Measurements from ENCODE around the gene ZNF212.
"Not testable (repeated sequence)": the region's sequence is repeated elsewhere in the genome, so short reads cannot be mapped to it uniquely, and the experiment has no call there.

Gene ZNF212

GRCh38 chr7:149245744-149246143, 6.3 kb downstream of the ZNF212 start:
- no peaks in the 10 kb centered on the region for H3K9me2 ChIP-seq (replicated peaks; ENCODE audit: low read depth, low read length)
- H3K9me3 ChIP-seq (ENCODE audit: insufficient read depth, low read depth, low read length), result 0 out of 2 replicates have a peak, but pooled peaks cover 4% of the 10 kb centered on the region
- H3K79me2 ChIP-seq (ENCODE audit: insufficient read depth, low read length), result peaks cover 49% of the 10 kb centered on the region
- H3K4me1 ChIP-seq (ENCODE audit: insufficient read depth, low read length, poor library complexity, severe bottlenecking), result peaks cover 21% of the 10 kb centered on the region
- no peaks in the 10 kb centered on the region for H3F3A ChIP-seq (ENCODE audit: low read depth)
- H3K4me2 ChIP-seq (ENCODE audit: low read depth, low read length, poor library complexity, severe bottlenecking), result peak overlapping the region; percentile 40
- H3K4me3 ChIP-seq (ENCODE audit: low read length, poor library complexity, severe bottlenecking), result no peak overlapping the region
- H3K9ac ChIP-seq (ENCODE audit: low read depth, low read length, poor library complexity, severe bottlenecking), result no peak overlapping the region
- H4K20me1 ChIP-seq (ENCODE audit: insufficient read depth, low read length, poor library complexity, severe bottlenecking), result no peaks in the 10 kb centered on the region
- H2AFZ ChIP-seq (ENCODE audit: low read length), result no peak overlapping the region
- peaks cover 6% of the 10 kb centered on the region for H3K36me3 ChIP-seq (ENCODE audit: insufficient read depth, low read length)
- no peaks in the 10 kb centered on the region for H3K27me3 ChIP-seq (ENCODE audit: insufficient read depth, low read length, poor library complexity, severe bottlenecking)
- TF ChIP-seq EZH2phosphoT487 (IDR thresholded peaks at IDR 0.05; ENCODE audit: borderline replicate concordance) (no peak), CTCF (conservative IDR thresholded peaks at IDR 0.05; ENCODE audit: low read length) (no peak)

DNA sequence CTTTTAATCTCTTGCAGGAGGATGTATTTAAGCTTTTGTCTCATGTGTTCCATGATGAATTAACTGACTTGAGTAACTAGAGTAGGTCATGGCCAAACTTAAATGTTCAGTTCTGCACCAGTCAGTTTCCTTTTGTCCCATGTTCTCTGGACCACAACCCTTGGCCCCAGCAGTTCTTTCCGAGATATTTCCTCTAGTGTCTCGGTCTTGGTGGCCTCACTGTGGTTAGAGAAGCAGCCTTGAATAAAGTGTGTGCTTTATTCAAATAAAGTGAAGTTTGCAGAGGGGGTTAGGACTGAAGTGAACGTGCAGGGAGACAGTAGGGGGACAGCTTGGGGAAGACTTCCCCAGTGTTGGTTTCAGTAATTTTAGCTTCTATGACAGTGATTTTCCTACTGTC, 9.3 kb downstream of the ZNF212 start:
- Histone ChIP-seq H3K4me3 (ENCODE audit: low read length, poor library complexity, severe bottlenecking) (no peak overlapping the region), H3K4me1 (ENCODE audit: insufficient read depth, low read length, poor library complexity, severe bottlenecking) (peaks cover 13% of the 10 kb centered on the region), H2AFZ (ENCODE audit: low read length) (no peak overlapping the region), H3K9me2 (replicated peaks; ENCODE audit: low read depth, low read length) (no peaks in the 10 kb centered on the region), H4K20me1 (ENCODE audit: insufficient read depth, low read length, poor library complexity, severe bottlenecking) (no peaks in the 10 kb centered on the region), H3F3A (ENCODE audit: low read depth) (no peaks in the 10 kb centered on the region), H3K4me2 (ENCODE audit: low read depth, low read length, poor library complexity, severe bottlenecking) (no peak overlapping the region), H3K36me3 (ENCODE audit: insufficient read depth, low read length) (peaks cover 35% of the 10 kb centered on the region), H3K9me3 (ENCODE audit: insufficient read depth, low read depth, low read length) (no peaks in the 10 kb centered on the region), H3K27me3 (ENCODE audit: insufficient read depth, low read length, poor library complexity, severe bottlenecking) (no peaks in the 10 kb centered on the region), H3K79me2 (ENCODE audit: insufficient read depth, low read length) (peaks cover 26% of the 10 kb centered on the region), H3K9ac (ENCODE audit: low read depth, low read length, poor library complexity, severe bottlenecking) (no peak overlapping the region)
- TF ChIP-seq EZH2phosphoT487 (IDR thresholded peaks at IDR 0.05; ENCODE audit: borderline replicate concordance) (no peak), CTCF (conservative IDR thresholded peaks at IDR 0.05; ENCODE audit: low read length) (no peak)

- not testable (repeated sequence) for H2AFZ ChIP-seq (ENCODE audit: low read length); H3K9ac ChIP-seq (ENCODE audit: low read depth, low read length, poor library complexity, severe bottlenecking); H3K4me1 ChIP-seq (ENCODE audit: insufficient read depth, low read length, poor library complexity, severe bottlenecking); H3F3A ChIP-seq (ENCODE audit: low read depth); H3K4me3 ChIP-seq (ENCODE audit: low read length, poor library complexity, severe bottlenecking); H3K9me3 ChIP-seq (ENCODE audit: insufficient read depth, low read depth, low read length); H4K20me1 ChIP-seq (ENCODE audit: insufficient read depth, low read length, poor library complexity, severe bottlenecking); H3K4me2 ChIP-seq (ENCODE audit: low read depth, low read length, poor library complexity, severe bottlenecking); H3K27me3 ChIP-seq (ENCODE audit: insufficient read depth, low read length, poor library complexity, severe bottlenecking); H3K9me2 ChIP-seq (replicated peaks; ENCODE audit: low read depth, low read length)
- peaks cover 47% of the 10 kb centered on the region for H3K36me3 ChIP-seq (ENCODE audit: insufficient read depth, low read length)
- peaks cover 26% of the 10 kb centered on the region for H3K79me2 ChIP-seq (ENCODE audit: insufficient read depth, low read length)
Observed at GRCh38 chr7:149250151-149250550, 10.7 kb downstream of the ZNF212 start.

DNA sequence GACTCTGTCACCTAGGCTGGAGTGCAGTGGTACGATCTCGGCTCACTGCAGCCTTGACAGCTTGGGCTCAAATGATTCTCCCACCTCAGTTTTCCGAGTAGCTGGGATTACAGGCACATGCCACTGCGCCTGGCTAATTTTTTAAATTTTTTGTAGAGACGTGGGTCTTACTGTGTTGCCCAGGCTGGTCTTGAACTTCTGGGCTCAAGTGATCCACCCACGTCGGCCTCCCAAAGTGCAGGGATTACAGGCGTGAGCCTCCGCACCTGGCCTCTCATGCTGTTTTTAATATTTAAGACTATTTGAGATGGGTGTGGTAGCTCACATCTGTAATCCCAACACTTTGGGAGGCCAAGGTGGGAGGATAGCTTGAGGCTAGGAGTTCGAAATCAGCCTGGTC, 12.1 kb downstream of the ZNF212 start:
- H3F3A ChIP-seq (ENCODE audit: low read depth); H3K9ac ChIP-seq (ENCODE audit: low read depth, low read length, poor library complexity, severe bottlenecking); H3K4me3 ChIP-seq (ENCODE audit: low read length, poor library complexity, severe bottlenecking); H2AFZ ChIP-seq (ENCODE audit: low read length); H3K9me2 ChIP-seq (replicated peaks; ENCODE audit: low read depth, low read length); H4K20me1 ChIP-seq (ENCODE audit: insufficient read depth, low read length, poor library complexity, severe bottlenecking); H3K27me3 ChIP-seq (ENCODE audit: insufficient read depth, low read length, poor library complexity, severe bottlenecking); H3K9me3 ChIP-seq (ENCODE audit: insufficient read depth, low read depth, low read length); H3K4me1 ChIP-seq (ENCODE audit: insufficient read depth, low read length, poor library complexity, severe bottlenecking); H3K4me2 ChIP-seq (ENCODE audit: low read depth, low read length, poor library complexity, severe bottlenecking): not testable (repeated sequence)
- Histone ChIP-seq H3K79me2 (ENCODE audit: insufficient read depth, low read length) (peaks cover 15% of the 10 kb centered on the region), H3K36me3 (ENCODE audit: insufficient read depth, low read length) (peaks cover 61% of the 10 kb centered on the region)

Measured in Loucy (cell line).